Smooth muscle cell (in vitro differentiated cells): Measurements from ENCODE around the gene YRDC. TPM values are rescaled to one million over a fixed set of nuclear protein-coding genes. Genes with fewer than 3 reads are reported as not detected.

Experiments used
- DNase-seq: peaks from one replicate; lab custom pipeline; 2025; ENCODE audit not compliant: unreplicated experiment; lab: John Stamatoyannopoulos, UW
- H2AFZ ChIP-seq: fragments of 200-600 bp; sonication (generic); 2 replicates; pipeline ENCODE4 v1.6.0; 2016; ENCODE audit warnings: antibody characterized with exemption, low read depth, mild to moderate bottlenecking
- H3F3A ChIP-seq: fragments of 200-600 bp; sonication (generic); 2 replicates; pipeline ENCODE4 v1.6.0; 2017; ENCODE audit warnings: antibody characterized with exemption, low read depth
- H3K27ac ChIP-seq: fragments of 200-600 bp; sonication (generic); 2 replicates; pipeline ENCODE4 v1.5.1; 2016; ENCODE audit warnings: low read depth, mild to moderate bottlenecking
- H3K27me3 ChIP-seq: fragments of 200-600 bp; sonication (generic); 2 replicates; pipeline ENCODE4 v1.6.1; 2016; ENCODE audit warnings: low read depth, mild to moderate bottlenecking
- H3K36me3 ChIP-seq: fragments of 200-600 bp; sonication (generic); 2 replicates; pipeline ENCODE4 v1.5.1; 2016; ENCODE audit warnings: low read depth
- H3K4me1 ChIP-seq: fragments of 200-600 bp; sonication (generic); 2 replicates; pipeline ENCODE4 v1.5.1; 2016; ENCODE audit warnings: low read depth
- H3K4me2 ChIP-seq: fragments of 200-600 bp; sonication (generic); 2 replicates; pipeline ENCODE4 v1.6.0; 2016; ENCODE audit warnings: mild to moderate bottlenecking
- H3K4me3 ChIP-seq: fragments of 200-600 bp; sonication (generic); 2 replicates; pipeline ENCODE4 v1.5.1; 2016; ENCODE audit warnings: mild to moderate bottlenecking
- H3K79me2 ChIP-seq: fragments of 200-600 bp; sonication (generic); 2 replicates; pipeline ENCODE4 v1.6.0; 2016; ENCODE audit warnings: low read depth, mild to moderate bottlenecking
- H3K9ac ChIP-seq: fragments of 200-600 bp; sonication (generic); 2 replicates; pipeline ENCODE4 v1.6.0; 2016; ENCODE audit warnings: low read depth
- H3K9me3 ChIP-seq: fragments of 200-600 bp; sonication (generic); replicated peaks from 2 replicates; pipeline ENCODE4 v1.5.1; 2016; ENCODE audit warnings: low read depth
- H4K20me1 ChIP-seq: fragments of 200-600 bp; sonication (generic); 2 replicates; pipeline ENCODE4 v1.6.0; 2016; ENCODE audit warnings: low read depth
- WGBS: methylation state at CpG from one replicate; pipeline ENCODE4 v1.1.7; 2016; ENCODE audit warnings: low lambda C conversion rate; 5-methylcytosine and 5-hydroxymethylcytosine counted together
- polyA plus RNA-seq: library from polyadenylated mRNA; unstranded; fragments of >200 nt; fragmentation: Nextera tagmentation; extraction: Ambion mirVana; gene quantifications from 2 replicates; pipeline ENCODE4 v1.2.1, GENCODE V29; 2016
- total RNA-seq: library from RNA; depleted of rRNA; stranded (reverse); fragments of >200 nt; gene quantifications from 2 replicates; pipeline ENCODE4 v1.2.3, GENCODE V29; 2014
- TF ChIP-seq, protein P1 (sequence below): fragments of 200-600 bp; sonication (generic); IDR thresholded peaks from 2 replicates; pipeline ENCODE4 v1.5.1; 2017; ENCODE audit warnings: borderline replicate concordance, mild to moderate bottlenecking, antibody characterized with exemption; ENCODE audit not compliant: insufficient read depth, poor library complexity, severe bottlenecking

Gene YRDC
- total and polyA plus RNA-seq, 2 experiments from 2014 or later = 29.6 to 46.0 TPM

DNA sequence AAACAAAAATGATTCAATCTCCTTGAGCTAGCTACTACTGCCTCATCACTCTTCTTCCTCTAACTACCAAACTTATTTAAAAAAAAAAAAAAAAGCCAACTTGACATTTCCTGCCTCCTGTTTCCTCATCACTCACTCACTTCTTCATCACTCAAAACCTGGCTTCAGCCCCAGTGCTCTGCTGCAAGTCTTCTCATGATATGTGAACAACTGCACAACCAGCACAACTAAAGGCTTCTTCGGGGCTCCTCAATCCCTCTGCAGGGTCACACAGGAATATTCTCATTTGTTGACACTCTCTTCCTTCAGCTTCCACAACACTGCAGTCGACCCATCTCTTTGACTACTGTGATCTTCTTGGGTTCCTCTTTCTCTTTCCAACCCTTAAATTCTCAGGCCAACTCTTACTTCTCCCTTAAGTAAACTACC is 43.8 kb upstream of the YRDC start:
- WGBS = 93% methylated on average over 2 of the region's 2 CpGs
- Histone ChIP-seq H3K27me3 (no peaks in the 10 kb centered on the region), H3F3A (no peaks in the 10 kb centered on the region), H3K79me2 (peaks cover 71% of the 10 kb centered on the region), H3K9ac (no peak overlapping the region), H3K4me3 (no peak overlapping the region), H3K4me2 (no peak overlapping the region), H3K27ac (no peak overlapping the region), H3K4me1 (no peaks in the 10 kb centered on the region), H3K9me3 (no peaks in the 10 kb centered on the region), H3K36me3 (no peaks in the 10 kb centered on the region), H2AFZ (no peak overlapping the region), H4K20me1 (peaks cover 82% of the 10 kb centered on the region)
- no peak for DNase-seq
- TF ChIP-seq, protein P1, sequence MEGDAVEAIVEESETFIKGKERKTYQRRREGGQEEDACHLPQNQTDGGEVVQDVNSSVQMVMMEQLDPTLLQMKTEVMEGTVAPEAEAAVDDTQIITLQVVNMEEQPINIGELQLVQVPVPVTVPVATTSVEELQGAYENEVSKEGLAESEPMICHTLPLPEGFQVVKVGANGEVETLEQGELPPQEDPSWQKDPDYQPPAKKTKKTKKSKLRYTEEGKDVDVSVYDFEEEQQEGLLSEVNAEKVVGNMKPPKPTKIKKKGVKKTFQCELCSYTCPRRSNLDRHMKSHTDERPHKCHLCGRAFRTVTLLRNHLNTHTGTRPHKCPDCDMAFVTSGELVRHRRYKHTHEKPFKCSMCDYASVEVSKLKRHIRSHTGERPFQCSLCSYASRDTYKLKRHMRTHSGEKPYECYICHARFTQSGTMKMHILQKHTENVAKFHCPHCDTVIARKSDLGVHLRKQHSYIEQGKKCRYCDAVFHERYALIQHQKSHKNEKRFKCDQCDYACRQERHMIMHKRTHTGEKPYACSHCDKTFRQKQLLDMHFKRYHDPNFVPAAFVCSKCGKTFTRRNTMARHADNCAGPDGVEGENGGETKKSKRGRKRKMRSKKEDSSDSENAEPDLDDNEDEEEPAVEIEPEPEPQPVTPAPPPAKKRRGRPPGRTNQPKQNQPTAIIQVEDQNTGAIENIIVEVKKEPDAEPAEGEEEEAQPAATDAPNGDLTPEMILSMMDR = no peak

DNA sequence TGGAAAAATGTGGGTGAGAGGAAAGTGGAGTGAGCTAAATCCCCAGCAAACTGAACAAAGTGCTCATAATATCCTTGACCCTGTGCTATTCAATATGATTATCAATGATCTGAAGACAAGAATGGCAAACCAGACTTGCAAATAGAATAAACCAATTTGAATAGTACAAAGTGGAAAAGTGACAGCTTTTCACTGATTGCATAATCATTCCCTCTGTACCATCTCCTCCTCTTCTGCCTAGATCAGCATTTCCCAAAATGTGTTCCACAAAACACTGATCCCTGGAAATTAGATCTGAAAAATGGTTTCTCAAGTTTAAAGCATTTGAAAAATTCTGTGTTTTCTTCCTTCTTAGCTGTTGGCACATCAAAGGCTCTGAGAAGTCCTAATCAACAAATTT is 43.3 kb upstream of the YRDC start:
- Histone ChIP-seq H4K20me1 (peaks cover 88% of the 10 kb centered on the region), H3K36me3 (no peaks in the 10 kb centered on the region), H3K4me3 (no peak overlapping the region), H3K9me3 (no peaks in the 10 kb centered on the region), H3F3A (no peaks in the 10 kb centered on the region), H2AFZ (no peak overlapping the region), H3K4me2 (no peak overlapping the region), H3K27me3 (no peaks in the 10 kb centered on the region), H3K27ac (no peak overlapping the region), H3K4me1 (no peaks in the 10 kb centered on the region), H3K79me2 (peaks cover 70% of the 10 kb centered on the region), H3K9ac (no peak overlapping the region)
- no peak for DNase-seq
- TF ChIP-seq, protein P1 = no peak

DNA sequence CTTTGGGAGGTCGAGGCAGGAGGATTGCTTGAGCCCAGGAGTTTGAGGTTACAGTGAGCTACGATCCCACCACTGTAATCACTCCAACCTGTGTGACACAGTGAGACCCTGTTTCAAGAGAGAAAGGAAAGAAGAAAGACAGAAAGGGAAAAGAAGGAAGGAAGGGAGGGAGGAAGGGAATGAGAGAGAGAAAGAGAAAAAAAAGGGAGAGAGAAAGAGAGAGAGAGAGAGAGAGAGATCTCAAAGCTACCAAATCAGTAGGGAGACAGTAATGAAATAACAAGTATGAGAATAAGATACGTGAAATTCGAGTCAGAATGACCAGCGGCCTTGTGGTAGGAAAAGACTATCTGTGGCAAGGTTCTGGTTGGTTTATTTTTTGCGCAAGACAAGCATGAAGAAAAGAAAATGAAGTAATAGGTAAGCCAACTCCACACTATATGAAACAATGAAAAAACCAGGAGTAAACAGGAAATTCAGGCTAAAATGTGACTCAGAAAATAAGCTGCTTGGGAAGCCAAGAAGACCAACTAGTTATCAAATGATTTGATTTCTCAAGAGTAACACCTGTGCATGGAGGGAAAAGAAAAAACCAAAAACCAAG is 42.4 kb upstream of the YRDC start:
- H3K9ac ChIP-seq = no peak overlapping the region
- no peak for DNase-seq
- WGBS = 92% methylated on average over 6 of the region's 6 CpGs

More for the DNA sequence above, 42.4 kb upstream of the YRDC start:
- no peaks in the 10 kb centered on the region for H3K9me3 ChIP-seq
- no peak overlapping the region for H2AFZ ChIP-seq
- TF ChIP-seq, protein P1 = no peak
- H3K27ac ChIP-seq = no peak overlapping the region
- no peaks in the 10 kb centered on the region for H3F3A ChIP-seq
- no peak overlapping the region for H3K4me3 ChIP-seq
- H3K27me3 ChIP-seq = no peaks in the 10 kb centered on the region
- no peaks in the 10 kb centered on the region for H3K36me3 ChIP-seq
- peaks cover 93% of the 10 kb centered on the region for H4K20me1 ChIP-seq
- no peaks in the 10 kb centered on the region for H3K4me1 ChIP-seq
- H3K79me2 ChIP-seq = peaks cover 70% of the 10 kb centered on the region
- H3K4me2 ChIP-seq = no peak overlapping the region
